HFF-Myc (cell line): ENCODE data around the gene SH3BP4.
"Not testable (repeated sequence)": the region's sequence is repeated elsewhere in the genome, so short reads cannot be mapped to it uniquely, and the experiment has no call there.

Source experiments
- DNase-seq: peaks from one replicate; pipeline ENCODE4 v3.0.0-alpha.2; 2011; ENCODE audit warnings: low read depth; ENCODE audit errors: extremely low read depth
- H3K4me3 ChIP-seq: replicated peaks from 2 replicates; pipeline ENCODE4 v1.5.1; 2011; ENCODE audit warnings: low read depth, mild to moderate bottlenecking, control low read depth, low read length
- CTCF ChIP-seq: IDR thresholded peaks from 2 replicates; pipeline ENCODE4 v1.5.1; 2012; ENCODE audit warnings: mild to moderate bottlenecking, low read depth, low read length, control low read depth; ENCODE audit errors: missing control alignments

Gene SH3BP4

DNA sequence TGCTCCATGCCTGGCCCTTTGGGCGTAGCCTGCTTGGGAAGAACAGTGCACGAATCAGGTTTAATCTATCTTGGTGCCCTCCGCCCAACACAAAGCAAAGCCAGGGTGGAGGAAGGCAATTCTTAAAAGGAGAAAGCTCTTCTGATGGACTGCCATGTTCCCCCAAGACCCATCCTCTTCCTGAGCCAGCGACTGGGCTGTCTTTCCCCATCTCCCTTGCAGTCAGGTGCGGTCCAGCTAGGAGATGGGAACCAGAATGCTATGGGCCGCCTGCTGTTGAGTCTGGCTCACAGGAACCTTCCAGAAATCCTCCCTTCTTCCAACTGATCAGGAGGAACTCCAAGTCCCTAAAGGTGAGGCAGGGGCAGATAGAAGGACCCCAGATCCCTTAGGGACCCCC lies 105.0 kb downstream of the SH3BP4 start:
- no peak overlapping the region for H3K4me3 ChIP-seq
- TF ChIP-seq CTCF: no peak
- no peak for DNase-seq

GRCh38 chr2:235057616-235058015 lies 105.8 kb downstream of the SH3BP4 start:
- H3K4me3 ChIP-seq, DNase-seq: not testable (repeated sequence)

DNA sequence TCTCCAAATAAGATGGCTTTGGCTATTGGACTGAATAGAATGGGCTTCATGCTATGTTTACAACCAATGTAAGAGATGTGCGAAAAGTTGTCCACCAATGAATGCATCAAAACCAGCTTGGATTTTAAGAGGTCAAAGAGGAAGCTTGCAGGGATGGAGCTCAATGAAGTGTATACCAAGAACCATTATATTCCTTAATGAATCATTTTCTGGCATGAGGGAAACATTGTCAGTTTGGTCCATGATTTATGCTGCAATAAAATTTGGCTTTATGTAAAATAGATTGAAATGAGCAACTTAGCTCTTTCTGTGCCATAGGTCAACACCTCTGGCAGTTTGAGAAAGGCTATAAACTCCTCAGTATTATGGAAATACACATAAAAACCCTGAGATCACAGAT lies 107.3 kb downstream of the SH3BP4 start:
- TF ChIP-seq CTCF: no peak
- H3K4me3 ChIP-seq: no peak overlapping the region
- no peak for DNase-seq

DNA sequence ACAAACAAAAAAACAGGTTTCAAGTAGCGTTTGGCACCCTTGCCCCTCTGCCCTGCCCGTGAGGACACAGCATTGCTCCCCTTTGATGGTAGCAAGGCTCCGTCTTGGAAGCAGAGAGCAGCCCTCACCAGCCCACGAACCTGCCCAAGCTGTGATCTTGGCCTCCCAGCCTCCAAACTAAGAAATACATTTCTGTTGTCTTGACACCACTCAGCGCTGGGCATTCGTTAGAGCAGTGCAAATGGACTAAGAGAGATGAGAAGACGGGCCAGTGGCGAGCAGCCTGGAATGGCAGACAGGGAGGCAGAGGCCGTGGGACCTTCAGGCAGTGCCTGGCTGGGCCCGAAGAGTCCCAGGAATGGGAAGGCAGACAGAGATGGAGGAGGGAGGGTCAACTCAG lies 109.8 kb downstream of the SH3BP4 start:
- H3K4me3 ChIP-seq: no peak overlapping the region
- DNase-seq: no peak
- no peak for TF ChIP-seq CTCF

GRCh38 chr2:235063471-235063961 lies 111.7 kb downstream of the SH3BP4 start:
- no peak overlapping the region for H3K4me3 ChIP-seq
- DNase-seq: no peak
- TF ChIP-seq CTCF: no peak

GRCh38 chr2:235064976-235065375 lies 113.2 kb downstream of the SH3BP4 start:
- no peak for DNase-seq
- H3K4me3 ChIP-seq: no peak overlapping the region
- TF ChIP-seq CTCF: no peak

GRCh38 chr2:235066490-235066889 lies 114.7 kb downstream of the SH3BP4 start:
- no peak overlapping the region for H3K4me3 ChIP-seq
- DNase-seq: no peak
- TF ChIP-seq CTCF: no peak
